Stimulated activated naive B cell treated with anti-CD40 and anti-IgM and Interleukin-4, amounts not matched to agents 10 μg/mL and 1 μg/mL and 100 μg/mL, for 72 hours (primary cell): ENCODE results near the gene FOXA2.

Source experiments
- ATAC-seq, 2 donors: fragments of 150-1000 bp; cut with Tn5 transposase; replicated peaks; 2 replicates each; pipeline ENCODE4 v1.10.0; 2021; ENCODE audit warnings: moderate library complexity in 1 of 2
- DNase-seq: peaks from one replicate; pipeline ENCODE4 v3.0.0; 2021
- H3K27ac Mint-ChIP-seq: one replicate; pipeline ENCODE4 v1.8.0; 2022; ENCODE audit warnings: mild to moderate bottlenecking, mixed read lengths
- H3K27me3 Mint-ChIP-seq, 2 donors: one replicate each; pipeline ENCODE4 v1.8.0; 2022; ENCODE audit warnings: mixed read lengths in 2 of 2
- H3K36me3 Mint-ChIP-seq, 2 donors: one replicate each; pipeline ENCODE4 v1.8.0; 2022; ENCODE audit warnings: mixed read lengths in 2 of 2, mild to moderate bottlenecking in 1 of 2
- H3K4me1 Mint-ChIP-seq, 2 donors: one replicate each; pipeline ENCODE4 v1.8.0; 2022; ENCODE audit warnings: mixed read lengths in 2 of 2, mild to moderate bottlenecking in 1 of 2
- H3K4me3 Mint-ChIP-seq, 2 donors: one replicate each; pipeline ENCODE4 v1.8.0; 2022; ENCODE audit warnings: mild to moderate bottlenecking in 2 of 2, mixed read lengths in 2 of 2, moderate library complexity in 1 of 2
- H3K9me3 Mint-ChIP-seq, 2 donors: one replicate each; pipeline ENCODE4 v1.8.0; 2022; ENCODE audit warnings: mixed read lengths in 2 of 2, mild to moderate bottlenecking in 1 of 2

Gene FOXA2

DNA sequence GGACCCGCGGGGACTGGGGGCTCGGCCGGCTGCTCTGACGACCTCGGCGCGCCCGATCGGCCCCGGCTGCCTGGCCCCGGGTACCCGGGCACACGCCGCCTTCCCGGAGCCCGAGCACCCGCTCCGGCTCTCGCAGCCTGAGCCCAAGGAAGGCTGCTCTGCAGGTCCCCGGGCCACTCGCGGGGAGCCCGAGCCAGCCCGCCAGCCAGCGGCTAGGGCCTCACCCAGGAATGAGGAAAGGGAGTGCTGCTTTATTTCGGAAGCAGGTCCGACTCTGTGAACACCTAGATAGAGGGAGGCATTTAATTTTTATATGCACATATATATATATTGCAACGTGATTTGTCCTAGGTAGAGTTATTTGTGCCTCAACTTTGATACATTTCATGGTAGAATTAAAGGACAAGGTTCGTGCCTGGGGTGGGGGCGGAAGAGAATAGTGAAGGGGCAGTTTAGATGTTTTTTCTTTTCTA lies 15.5 kb downstream of the FOXA2 start:
- no peak overlapping the region for H3K27ac Mint-ChIP-seq
- no peak overlapping the region for H3K4me3 Mint-ChIP-seq
- H3K27me3 Mint-ChIP-seq: peaks cover 65 to 73% of the 10 kb centered on the region in 2 donors
- DNase-seq: no peak
- ATAC-seq: no peak
- H3K36me3 Mint-ChIP-seq: no peaks in the 10 kb centered on the region
- no peaks in the 10 kb centered on the region for H3K9me3 Mint-ChIP-seq
- H3K4me1 Mint-ChIP-seq: peaks cover 2 to 5% of the 10 kb centered on the region in 2 donors

DNA sequence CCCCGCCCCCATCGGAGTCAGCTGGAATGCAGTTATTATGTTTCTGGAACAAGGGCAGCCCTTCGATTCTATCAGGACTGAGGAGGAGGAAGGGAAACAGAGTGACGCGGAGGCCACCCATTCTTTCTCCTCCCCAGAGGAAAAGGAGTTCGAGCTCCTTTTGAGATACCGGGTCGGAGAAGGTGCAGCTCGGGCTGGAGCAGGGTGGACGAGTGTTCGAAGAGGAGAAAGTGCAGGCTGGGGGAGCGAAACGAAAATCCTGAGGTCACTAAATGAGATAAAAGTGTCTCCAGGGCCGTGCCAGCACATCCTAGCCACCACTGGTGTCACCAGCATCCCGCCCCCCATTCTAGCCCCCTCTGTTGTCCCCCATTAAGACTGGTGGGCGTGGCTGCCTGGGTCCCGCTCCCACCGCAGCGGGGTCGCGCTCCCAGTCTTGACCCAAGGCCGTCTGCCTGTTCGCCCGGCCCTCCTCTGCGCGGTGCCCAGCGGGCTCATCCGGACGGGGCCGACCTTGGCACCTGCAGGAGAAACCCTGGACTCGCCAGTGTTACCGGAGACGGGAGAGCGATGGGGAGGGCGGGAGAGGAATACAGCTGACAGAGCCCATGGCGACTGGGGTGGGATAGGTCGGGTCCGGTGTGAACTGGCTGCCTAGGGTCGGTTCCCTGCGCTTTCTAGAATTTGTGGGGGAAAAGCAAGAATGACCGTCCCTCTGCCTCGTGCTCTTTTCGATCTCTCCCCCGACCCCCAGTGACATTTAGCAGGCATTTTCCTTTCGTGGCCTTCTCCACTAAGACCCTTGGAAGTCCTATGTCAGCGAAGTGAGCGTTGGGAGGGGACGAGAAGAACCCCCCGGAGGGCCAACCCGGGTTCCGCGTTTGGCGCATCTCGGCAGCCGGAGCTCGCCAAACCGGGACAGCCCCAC lies 16.2 kb downstream of the FOXA2 start:
- DNase-seq (no peak), ATAC-seq (no peak)
- no peak overlapping the region for H3K4me3 Mint-ChIP-seq
- H3K36me3 Mint-ChIP-seq: no peaks in the 10 kb centered on the region
- peak overlapping the region; percentile 84 for H3K27ac Mint-ChIP-seq
- peaks cover 65 to 73% of the 10 kb centered on the region in 2 donors for H3K27me3 Mint-ChIP-seq
- H3K9me3 Mint-ChIP-seq: no peaks in the 10 kb centered on the region
- peaks cover 2 to 5% of the 10 kb centered on the region in 2 donors for H3K4me1 Mint-ChIP-seq

DNA sequence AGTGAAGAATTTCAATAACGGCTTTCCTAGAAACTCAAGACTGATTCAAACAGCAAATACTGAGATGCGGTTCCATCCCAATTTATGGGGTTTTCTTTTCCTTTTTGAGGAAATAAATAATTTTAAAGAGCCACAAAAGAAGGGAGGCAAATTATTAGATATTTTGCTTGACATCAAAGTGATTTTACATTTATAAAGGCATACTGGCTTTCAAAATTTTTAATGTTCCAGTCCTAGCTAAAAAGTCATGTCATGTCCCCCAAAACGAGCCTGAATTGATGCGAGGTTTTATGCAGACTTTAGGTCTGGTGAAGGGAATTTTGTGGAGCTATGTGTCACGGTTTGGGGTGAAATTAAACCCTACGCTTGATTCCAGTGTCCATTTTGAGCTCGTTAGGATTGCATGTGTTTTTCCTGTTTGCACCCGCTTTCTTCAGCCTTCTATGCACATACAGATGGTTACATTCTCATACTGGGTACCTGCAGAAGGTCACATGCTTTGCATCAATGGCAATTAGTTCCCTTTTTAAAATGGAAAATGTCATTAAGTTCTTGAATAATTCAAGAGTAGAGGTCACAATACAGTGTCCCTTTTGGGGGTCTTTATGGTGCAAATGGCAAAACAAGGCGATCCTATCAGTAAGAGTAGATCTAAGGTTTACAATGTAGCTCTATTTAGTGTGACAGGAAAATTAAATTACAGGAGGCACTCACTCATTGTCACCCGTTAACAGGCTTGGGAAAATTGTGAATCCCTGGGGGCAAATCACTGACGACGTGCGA lies 17.3 kb downstream of the FOXA2 start:
- ATAC-seq (no peak), DNase-seq (no peak)
- H3K4me1 Mint-ChIP-seq: peaks cover 2 to 5% of the 10 kb centered on the region in 2 donors
- H3K27ac Mint-ChIP-seq: peak overlapping the region; percentile 25
- H3K27me3 Mint-ChIP-seq: peaks cover 64 to 72% of the 10 kb centered on the region in 2 donors
- H3K36me3 Mint-ChIP-seq: no peaks in the 10 kb centered on the region
- no peak overlapping the region for H3K4me3 Mint-ChIP-seq
- H3K9me3 Mint-ChIP-seq: no peaks in the 10 kb centered on the region

DNA sequence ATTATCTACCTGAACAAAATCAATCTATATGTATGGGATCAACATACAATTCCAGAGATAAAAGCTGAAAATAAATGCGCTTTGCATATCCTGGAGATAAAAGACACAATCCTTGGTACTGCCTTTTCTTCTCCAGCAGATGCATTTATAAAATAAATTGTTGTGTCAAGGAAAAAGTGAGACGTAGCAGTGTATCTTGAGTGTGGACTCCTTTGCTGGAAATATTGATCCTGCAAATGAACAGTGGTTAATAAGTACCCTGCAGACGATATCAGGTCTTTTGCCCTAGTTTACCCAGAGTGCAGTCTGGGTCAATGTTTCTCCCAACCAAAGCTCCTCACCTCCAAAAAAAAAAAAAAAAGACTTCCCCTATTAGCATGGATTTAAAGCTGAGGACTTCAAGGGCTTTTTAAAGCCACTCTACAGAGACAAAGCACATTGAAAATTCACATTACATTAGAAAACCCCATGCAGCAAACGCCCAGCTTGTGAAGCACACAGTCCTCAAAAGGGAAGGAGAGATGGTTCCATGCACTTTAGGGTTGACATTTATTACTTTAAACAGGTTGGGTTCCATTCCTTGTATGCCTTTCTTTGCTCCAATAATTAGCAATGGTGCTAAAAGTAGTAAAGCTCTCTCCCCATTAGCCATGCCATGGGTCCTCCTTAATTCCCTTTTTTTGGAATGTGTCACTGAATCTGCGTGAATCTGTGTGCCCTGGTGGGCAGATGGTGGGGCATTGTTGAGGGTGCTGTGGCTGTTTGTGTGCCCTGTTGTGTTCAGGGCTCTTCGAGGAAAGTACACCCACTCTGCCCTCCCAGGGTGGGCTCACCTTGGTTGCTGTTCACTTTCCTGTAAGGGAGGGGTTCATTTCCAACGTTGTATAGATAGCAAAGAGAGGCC lies 21.1 kb downstream of the FOXA2 start:
- Mint-ChIP-seq H3K4me3 (no peak overlapping the region), H3K27ac (no peak overlapping the region), H3K27me3 (peaks cover 67 to 84% of the 10 kb centered on the region in 2 donors), H3K9me3 (no peaks in the 10 kb centered on the region), H3K4me1 (peaks cover 2 to 5% of the 10 kb centered on the region in 2 donors), H3K36me3 (no peaks in the 10 kb centered on the region)
- ATAC-seq: no peak
- no peak for DNase-seq

DNA sequence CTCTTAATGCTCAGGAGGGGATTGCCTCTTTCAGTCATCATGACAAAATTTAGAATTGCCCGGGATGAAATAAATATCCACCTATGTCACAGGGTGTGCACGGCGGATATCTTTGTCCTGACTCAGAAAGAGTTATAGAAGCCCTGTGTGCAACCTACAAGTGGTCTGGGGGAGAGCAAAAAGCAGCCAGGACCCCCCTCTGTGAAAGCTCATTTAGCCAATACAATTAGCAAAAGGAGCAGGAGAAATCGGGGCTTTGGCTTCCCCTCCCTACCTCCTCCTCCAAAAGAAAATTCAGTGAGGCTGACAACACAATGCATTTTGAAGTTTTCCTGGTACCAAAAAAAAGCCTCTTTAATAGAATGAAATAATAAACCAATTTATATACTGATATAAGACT lies 21.8 kb downstream of the FOXA2 start:
- H3K4me1 Mint-ChIP-seq: no peaks in the 10 kb centered on the region
- H3K9me3 Mint-ChIP-seq: no peaks in the 10 kb centered on the region
- ATAC-seq (no peak), DNase-seq (no peak)
- no peak overlapping the region for H3K27ac Mint-ChIP-seq
- no peak overlapping the region for H3K4me3 Mint-ChIP-seq
- H3K36me3 Mint-ChIP-seq: no peaks in the 10 kb centered on the region
- peaks cover 65 to 84% of the 10 kb centered on the region in 2 donors for H3K27me3 Mint-ChIP-seq

DNA sequence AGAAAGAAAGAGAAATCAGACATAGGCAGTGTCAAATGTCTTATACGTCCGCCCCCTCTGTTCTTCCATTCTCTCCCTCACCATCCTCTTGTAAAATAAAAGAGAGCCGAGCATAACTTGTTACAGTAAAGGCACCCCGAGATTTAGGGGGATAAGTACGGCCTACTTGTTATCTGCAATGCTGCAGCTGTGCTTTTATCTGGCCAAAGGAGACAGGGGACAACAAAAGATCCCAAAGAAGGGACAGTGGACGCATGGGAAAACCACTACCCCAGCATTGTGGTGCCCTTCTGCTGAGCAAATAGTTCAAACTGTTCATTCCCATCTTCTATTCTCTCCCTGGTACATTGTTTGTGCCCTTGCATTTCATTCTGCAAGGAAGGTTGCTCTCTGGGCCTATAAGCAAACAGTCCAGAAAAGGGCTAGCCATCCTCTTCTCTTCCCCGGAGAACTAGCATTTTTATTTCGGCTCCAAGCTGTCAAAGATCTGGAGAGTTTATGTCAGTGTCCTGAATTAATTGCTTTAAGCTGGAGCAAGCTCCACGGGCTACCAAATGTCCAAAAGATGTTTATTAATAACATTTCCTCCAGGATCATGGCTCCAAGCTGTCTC lies 22.3 kb downstream of the FOXA2 start:
- Mint-ChIP-seq H3K4me3 (no peak overlapping the region), H3K36me3 (no peaks in the 10 kb centered on the region), H3K27ac (no peak overlapping the region)

DNA sequence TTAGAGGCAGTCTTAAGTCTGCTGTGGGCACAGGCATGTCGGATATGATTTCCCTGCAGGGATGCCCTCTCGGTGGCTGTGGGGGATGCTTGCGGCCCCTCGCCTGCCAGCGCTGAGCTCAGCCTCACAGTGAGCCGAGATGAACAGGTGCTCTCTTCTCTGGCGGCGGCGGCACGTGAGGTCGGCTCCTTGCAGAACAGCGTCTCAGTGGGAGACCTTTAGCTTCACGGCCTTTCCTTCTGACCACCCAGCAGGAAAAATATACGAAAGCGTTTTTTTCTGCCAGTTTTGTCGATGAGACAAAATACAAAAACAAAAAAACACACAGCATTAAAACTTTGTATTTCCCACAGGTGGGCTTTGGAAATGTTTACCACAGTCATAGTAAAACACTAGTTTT lies 23.6 kb downstream of the FOXA2 start:
- DNase-seq: no peak
- no peak overlapping the region for H3K4me3 Mint-ChIP-seq
- H3K9me3 Mint-ChIP-seq: peaks cover 0 to 1% of the 10 kb centered on the region in 2 donors
- H3K27me3 Mint-ChIP-seq: peaks cover 68 to 91% of the 10 kb centered on the region in 2 donors
- H3K27ac Mint-ChIP-seq: no peak overlapping the region
- no peak for ATAC-seq
- H3K4me1 Mint-ChIP-seq: no peaks in the 10 kb centered on the region
- H3K36me3 Mint-ChIP-seq: no peaks in the 10 kb centered on the region

More for the DNA sequence above, 22.3 kb downstream of the FOXA2 start:
- peaks cover 0 to 1% of the 10 kb centered on the region in 2 donors for H3K9me3 Mint-ChIP-seq
- H3K27me3 Mint-ChIP-seq: peaks cover 63 to 84% of the 10 kb centered on the region in 2 donors
- no peaks in the 10 kb centered on the region for H3K4me1 Mint-ChIP-seq
- ATAC-seq (no peak), DNase-seq (no peak)

DNA sequence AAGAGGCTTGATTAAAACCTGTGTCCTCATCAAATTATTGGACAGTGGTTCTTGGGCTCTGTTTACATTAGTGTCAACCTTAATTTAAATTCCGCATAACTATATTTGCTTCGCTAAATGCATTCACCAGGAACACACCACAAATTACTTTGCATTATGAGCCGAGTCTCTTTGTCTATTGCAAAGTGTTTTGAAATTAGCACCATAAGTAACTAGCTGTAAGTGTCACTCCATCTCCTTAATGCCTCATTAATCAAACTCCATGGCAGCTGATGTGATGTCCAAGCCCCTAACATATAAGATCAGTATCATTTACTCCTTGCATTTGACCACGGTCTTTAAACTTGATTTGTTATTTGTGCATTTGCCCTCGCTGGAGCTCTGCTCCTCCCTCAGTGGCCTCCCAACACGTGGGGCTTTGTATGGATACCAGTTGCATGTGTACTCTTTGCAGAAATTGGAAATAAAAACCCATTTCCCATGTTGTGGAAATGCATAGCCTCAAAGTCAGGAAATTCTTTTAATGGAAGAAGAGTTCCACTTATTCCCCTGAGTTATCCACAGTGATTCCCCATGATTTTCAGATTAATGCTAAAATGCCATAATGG lies 24.6 kb downstream of the FOXA2 start:
- H3K27ac Mint-ChIP-seq: no peak overlapping the region
- DNase-seq (no peak), ATAC-seq (no peak)
- H3K9me3 Mint-ChIP-seq: peaks cover 0 to 1% of the 10 kb centered on the region in 2 donors
- H3K36me3 Mint-ChIP-seq: no peaks in the 10 kb centered on the region
- H3K27me3 Mint-ChIP-seq: peaks cover 66 to 87% of the 10 kb centered on the region in 2 donors
- no peak overlapping the region for H3K4me3 Mint-ChIP-seq
- no peaks in the 10 kb centered on the region for H3K4me1 Mint-ChIP-seq

DNA sequence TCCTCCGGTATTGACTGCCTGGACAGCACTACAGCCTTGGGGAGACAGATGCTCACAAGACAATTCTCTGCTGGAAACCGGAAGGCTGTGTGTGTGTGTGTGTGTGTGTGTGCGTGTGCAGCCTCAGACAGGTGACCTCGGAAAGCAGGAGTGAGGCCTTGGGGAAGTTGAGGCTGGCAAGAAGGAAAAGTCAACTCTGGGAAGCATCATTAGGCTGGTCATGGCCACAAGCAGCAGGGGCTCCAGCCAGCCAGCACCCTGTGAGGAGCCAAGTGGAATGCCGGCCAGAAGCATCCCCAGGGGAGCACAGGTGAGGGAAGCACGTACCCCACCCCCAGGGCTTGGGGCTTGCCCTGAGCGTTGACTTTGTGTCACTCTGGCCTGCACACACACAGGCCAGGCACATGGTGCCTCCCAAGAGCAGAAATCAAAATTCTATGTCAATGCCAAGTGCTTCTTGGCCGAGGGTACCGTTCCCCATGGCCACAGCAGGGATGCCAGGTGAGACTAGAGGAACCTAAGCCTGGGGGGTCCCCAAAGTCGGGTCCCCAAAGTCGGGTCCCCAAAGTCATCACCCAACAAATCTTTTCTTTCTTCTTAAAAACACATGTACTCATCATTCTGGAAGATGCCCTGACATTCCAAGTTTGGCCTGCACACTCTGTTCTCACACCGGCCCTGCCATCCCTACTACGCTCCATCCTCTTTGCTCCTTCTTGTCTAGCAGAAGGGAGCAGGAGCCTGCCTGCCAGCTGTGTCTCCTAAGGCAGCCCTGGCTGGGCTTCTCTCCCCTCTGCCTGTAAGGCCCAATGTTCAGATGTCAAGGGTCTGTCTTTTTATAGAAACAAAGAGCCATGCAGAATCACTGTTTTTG lies 26.7 kb downstream of the FOXA2 start:
- Mint-ChIP-seq H3K9me3 (peaks cover 0 to 5% of the 10 kb centered on the region in 2 donors), H3K27ac (no peak overlapping the region), H3K36me3 (no peaks in the 10 kb centered on the region), H3K27me3 (peaks cover 63 to 79% of the 10 kb centered on the region in 2 donors), H3K4me1 (no peaks in the 10 kb centered on the region), H3K4me3 (no peak overlapping the region)
- ATAC-seq (no peak), DNase-seq (no peak)

DNA sequence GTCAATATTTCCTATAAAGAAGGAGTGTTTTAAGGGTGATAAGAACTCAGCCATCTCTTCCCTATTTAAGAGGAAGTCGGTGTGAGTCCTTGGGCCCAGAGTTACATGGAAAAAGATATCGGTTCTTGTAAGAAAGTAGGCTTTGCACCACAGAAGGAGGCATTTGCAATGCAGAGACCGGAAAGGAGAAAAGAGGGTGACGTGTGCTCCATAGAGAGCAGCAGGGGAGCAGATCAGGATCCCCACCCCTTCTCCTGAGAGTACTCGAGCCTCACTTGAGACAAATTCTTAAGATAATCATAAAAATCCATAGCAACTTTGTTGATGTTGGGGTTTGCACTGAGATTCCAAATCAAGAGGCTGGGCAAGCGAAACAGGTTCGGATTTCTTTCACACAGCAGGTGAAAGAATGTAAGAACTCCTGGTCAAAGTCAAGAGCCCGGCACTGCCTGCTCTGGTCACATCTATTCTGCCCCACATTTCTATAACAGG lies 27.8 kb downstream of the FOXA2 start:
- Mint-ChIP-seq H3K4me3 (no peak overlapping the region), H3K9me3 (peaks cover 0 to 7% of the 10 kb centered on the region in 2 donors)

DNA sequence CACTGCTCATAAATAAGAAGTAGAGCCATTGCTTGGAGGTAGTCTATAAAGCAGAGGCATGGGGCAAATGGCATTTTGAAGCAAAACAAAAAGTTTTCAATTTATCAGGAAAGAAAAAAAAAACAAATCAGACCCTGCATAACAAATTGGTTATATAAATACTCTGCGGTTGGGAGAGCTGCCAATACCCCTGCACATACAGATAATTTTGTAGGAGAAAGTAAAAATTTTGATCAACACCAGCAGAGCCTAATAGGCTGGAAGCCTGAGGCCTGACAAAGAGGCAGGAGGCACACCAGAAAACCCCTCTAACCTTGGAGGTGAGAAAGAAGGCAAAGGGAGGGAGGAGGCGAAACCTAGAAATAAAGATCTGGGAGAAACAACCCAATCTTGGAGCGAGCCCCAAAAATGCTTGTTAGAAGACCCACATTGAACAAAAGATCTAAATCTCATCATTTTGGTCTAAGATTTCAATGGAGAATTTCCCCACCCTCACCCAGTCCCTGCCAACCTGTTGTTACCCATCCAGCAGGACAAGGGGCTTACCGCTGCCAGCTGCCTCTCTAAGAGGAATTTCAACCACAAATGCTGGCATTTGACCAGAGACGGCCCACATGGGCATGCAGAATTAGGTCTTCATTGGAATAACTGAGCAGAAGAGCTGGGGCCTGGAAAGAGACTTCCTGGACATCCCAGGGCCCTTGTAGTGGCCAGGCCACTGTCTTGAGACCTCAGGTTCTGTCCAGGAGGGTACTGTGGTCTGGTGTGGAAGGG lies 28.4 kb downstream of the FOXA2 start:
- ATAC-seq (no peak), DNase-seq (no peak)
- H3K9me3 Mint-ChIP-seq: peaks cover 0 to 7% of the 10 kb centered on the region in 2 donors
- H3K27me3 Mint-ChIP-seq: peaks cover 57 to 74% of the 10 kb centered on the region in 2 donors
- H3K4me3 Mint-ChIP-seq: no peak overlapping the region
- no peaks in the 10 kb centered on the region for H3K4me1 Mint-ChIP-seq
- H3K36me3 Mint-ChIP-seq: no peaks in the 10 kb centered on the region
- H3K27ac Mint-ChIP-seq: no peak overlapping the region

More for the DNA sequence above, 27.8 kb downstream of the FOXA2 start:
- H3K27me3 Mint-ChIP-seq: peaks cover 59 to 74% of the 10 kb centered on the region in 2 donors
- no peaks in the 10 kb centered on the region for H3K36me3 Mint-ChIP-seq
- DNase-seq: no peak
- ATAC-seq: no peak
- no peaks in the 10 kb centered on the region for H3K4me1 Mint-ChIP-seq
- H3K27ac Mint-ChIP-seq: no peak overlapping the region

DNA sequence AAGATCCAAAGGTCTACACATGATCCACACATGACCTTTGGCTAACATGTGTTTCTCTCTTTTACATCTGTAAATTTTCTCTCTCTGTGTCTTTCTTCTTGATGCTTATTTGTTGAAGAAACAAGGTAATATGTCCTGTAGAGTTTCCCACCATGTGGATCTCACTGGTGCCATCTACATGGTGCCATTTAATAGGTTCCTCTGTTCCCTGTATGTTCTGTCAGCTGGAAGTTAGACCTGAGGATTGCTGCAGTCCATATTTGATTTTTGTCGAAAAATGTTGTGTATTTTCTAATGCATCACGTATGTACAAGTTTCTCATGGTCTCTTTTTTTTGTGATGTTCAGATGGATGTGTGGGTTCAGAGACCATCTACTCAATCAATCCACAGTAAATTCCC lies 30.0 kb downstream of the FOXA2 start:
- Mint-ChIP-seq H3K27ac (no peak overlapping the region), H3K9me3 (peaks cover 0 to 8% of the 10 kb centered on the region in 2 donors), H3K4me3 (no peak overlapping the region), H3K4me1 (no peaks in the 10 kb centered on the region), H3K27me3 (peaks cover 49 to 69% of the 10 kb centered on the region in 2 donors), H3K36me3 (no peaks in the 10 kb centered on the region)
- DNase-seq (no peak), ATAC-seq (no peak)
